ENCODE measurements around the gene PPL. TPM values are rescaled to one million over a fixed set of nuclear protein-coding genes. Genes with fewer than 3 reads are reported as not detected.

Gene PPL
- total RNA-seq, 1 donor from 2014 or later, result not detected

DNA sequence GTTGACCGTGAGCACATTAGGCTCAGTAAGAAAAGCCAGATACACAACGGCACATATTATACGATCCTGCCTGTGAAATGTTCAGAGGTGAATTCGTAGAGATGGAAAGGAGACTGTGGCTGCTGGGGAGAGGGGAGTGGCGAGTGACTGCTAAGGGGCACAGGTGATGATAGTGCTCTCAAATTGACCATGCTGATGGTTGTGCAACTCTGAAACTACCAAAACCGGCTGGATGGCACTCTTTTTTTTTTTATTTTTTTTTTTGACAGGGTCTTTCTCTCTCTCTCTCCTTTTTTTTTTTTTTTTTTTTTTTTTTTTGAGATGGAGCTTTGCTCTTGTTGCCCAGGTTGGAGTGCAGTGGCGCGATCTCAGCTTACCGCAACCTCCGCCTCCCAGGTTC lies 13.0 kb upstream of the PPL start:
- Mint-ChIP-seq H3K36me3 (ENCODE audit: low read depth) (no peaks in the 10 kb centered on the region), H3K9me3 (no peaks in the 10 kb centered on the region)

DNA sequence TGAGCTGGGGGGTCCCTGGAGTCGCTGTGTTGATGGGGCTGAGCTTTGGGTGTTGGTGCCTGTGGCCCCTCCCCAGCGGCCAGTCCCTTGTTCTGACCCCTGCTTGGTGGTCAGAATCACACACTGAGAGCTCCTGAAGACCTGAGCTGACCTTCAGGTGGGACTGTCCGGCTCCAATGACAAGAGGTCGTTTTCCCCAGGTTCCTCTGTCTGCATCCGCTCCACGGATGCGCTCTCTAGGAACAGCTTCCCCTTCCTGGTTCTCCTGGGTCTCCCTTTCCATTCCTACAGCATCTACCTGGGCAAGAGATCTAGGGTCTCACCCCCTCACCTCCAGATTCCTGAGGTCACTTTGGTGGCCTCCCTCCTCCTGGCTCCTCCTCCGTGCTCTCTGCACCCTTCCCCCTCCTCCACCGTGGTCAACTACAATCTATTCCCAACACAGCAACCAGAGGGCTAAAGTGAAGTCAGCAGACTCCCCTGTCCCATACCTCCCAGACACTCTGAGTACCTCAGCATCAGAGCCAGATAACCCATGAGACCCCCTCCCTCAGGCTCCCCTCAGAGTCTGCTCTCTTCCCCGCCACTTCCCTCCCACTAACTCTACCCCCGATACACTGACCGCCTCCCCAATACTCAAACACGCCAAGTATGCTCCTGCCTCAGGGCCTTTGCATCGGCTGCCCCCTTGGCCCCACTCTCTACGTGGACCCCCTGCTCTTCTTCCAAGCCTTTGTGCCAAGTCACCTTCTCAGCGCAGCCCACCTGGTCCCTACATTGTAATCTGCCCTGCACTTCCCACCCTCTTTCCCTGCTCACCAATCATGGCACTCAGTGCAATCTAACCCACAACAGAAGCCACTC lies 12.2 kb upstream of the PPL start:
- intact Hi-C loops (cut with micrococcal nuclease), result no loop called here
- Mint-ChIP-seq H3K4me3 (ENCODE audit: low read depth) (no peak overlapping the region), H3K9me3 (no peaks in the 10 kb centered on the region), H3K4me1 (ENCODE audit: low read depth) (no peaks in the 10 kb centered on the region), H3K27me3 (ENCODE audit: low read depth) (no peaks in the 10 kb centered on the region), H3K27ac (no peak overlapping the region), H3K36me3 (ENCODE audit: low read depth) (no peaks in the 10 kb centered on the region)
- no peak for DNase-seq (ENCODE audit: low spot score)

More for the DNA sequence above, 13.0 kb upstream of the PPL start:
- intact Hi-C loops (cut with micrococcal nuclease), result loop anchor here (10.0 kb wide), 1 partner anchor 215 kb away; the partner anchor contains the start of genes ANKS3 and DNAAF8
- DNase-seq (ENCODE audit: low spot score), result no peak
- no peaks in the 10 kb centered on the region for H3K4me1 Mint-ChIP-seq (ENCODE audit: low read depth)
- H3K4me3 Mint-ChIP-seq (ENCODE audit: low read depth), result no peak overlapping the region
- H3K27ac Mint-ChIP-seq, result no peak overlapping the region
- no peaks in the 10 kb centered on the region for H3K27me3 Mint-ChIP-seq (ENCODE audit: low read depth)

DNA sequence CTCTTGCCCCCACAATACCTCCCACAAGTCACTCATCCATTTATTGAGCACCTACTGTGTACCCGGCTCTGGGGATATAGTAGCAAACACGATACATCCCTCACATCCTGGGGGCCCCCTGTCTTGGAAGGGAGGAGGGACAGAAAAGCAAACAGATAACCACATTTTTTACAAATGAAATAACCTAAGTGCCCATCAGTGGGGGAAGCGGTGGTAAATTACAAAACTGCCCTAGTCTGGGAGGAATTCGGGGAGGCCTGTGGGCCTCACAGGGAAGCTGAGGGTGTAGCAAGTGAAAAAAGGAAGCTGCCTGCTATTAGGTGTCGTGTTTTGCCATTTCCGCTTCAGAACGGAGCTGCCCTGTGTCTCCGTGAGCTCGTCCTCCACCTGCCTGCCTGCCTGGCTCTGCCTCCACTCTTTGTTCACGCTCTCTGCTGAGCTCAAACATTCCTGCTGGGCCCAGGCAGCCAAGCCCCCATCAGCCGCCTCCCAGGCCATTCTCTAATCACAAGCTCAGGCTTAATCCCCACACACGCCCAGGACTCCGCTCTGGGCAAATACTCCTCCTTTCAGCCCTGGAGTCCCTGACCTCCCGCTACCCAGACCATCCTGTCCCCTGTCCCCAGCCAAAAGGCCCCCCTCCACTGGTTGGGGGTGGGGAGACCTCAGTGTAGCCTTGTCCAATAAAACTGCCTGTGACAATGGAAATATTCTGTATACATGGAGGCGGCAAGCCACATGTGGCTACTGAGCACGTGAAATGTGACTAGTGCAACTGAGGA lies 11.0 kb upstream of the PPL start:
- no peaks in the 10 kb centered on the region for H3K27me3 Mint-ChIP-seq (ENCODE audit: low read depth)
- H3K4me3 Mint-ChIP-seq (ENCODE audit: low read depth), result no peak overlapping the region
- intact Hi-C loops (cut with micrococcal nuclease), result no loop called here
- H3K27ac Mint-ChIP-seq, result no peak overlapping the region
- H3K36me3 Mint-ChIP-seq (ENCODE audit: low read depth), result no peaks in the 10 kb centered on the region
- no peaks in the 10 kb centered on the region for H3K4me1 Mint-ChIP-seq (ENCODE audit: low read depth)
- DNase-seq (ENCODE audit: low spot score), result no peak
- no peaks in the 10 kb centered on the region for H3K9me3 Mint-ChIP-seq

GRCh38 chr16:4946917-4947316 lies 10.0 kb upstream of the PPL start:
- intact Hi-C loops (cut with micrococcal nuclease), result no loop called here
- H3K9me3 Mint-ChIP-seq, result no peaks in the 10 kb centered on the region
- DNase-seq (ENCODE audit: low spot score), result no peak
- H3K4me3 Mint-ChIP-seq (ENCODE audit: low read depth), result no peak overlapping the region
- no peaks in the 10 kb centered on the region for H3K36me3 Mint-ChIP-seq (ENCODE audit: low read depth)
- no peaks in the 10 kb centered on the region for H3K4me1 Mint-ChIP-seq (ENCODE audit: low read depth)
- H3K27ac Mint-ChIP-seq, result no peak overlapping the region
- H3K27me3 Mint-ChIP-seq (ENCODE audit: low read depth), result no peaks in the 10 kb centered on the region

DNA sequence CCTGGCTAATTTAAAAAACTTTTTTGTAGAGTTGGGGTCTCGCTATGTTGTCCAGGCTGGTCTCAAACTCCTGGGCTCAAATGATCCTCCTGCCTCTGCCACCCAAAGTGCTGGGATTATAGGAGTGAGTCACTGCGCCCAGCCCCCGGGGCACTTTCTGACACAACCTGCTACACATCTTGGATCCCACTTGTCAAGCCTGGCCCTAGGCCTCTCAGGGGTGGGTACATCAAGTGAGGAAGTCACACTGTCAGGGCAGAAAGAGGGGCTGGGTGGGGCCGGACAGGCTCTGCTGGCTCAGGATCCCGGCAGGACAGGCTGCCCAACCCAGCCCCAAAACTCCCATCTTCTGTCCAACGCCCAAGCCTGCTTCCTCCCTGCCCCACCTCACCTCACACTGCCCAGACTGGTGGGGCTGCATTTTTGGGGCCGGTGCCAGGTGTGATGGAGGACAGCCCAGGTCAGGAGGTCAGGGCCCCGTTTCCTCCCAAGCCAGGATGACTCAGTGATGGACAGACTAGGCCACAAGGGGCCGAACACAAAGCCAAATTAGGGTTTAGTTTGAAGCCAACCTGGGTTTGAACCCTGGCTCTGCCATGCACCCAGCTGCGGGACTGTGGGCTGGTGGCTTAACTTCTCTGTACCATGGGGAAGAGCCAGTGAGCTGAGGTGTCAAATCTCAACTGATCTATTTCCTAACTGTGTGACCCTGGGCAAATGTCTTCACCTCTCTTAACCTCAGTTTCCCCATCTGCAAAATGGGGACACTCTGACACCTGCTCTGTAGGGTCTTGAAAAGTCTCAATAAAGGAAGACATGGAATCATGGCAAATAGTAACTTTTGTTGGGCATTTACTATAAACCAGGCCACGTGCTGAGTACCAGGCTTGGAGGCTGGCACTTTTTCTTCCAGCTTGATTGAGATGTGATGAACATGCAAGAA lies 8.9 kb upstream of the PPL start:
- no peak for DNase-seq (ENCODE audit: low spot score)
- H3K4me3 Mint-ChIP-seq (ENCODE audit: low read depth), result no peak overlapping the region
- no peaks in the 10 kb centered on the region for H3K9me3 Mint-ChIP-seq
- intact Hi-C loops (cut with micrococcal nuclease), result no loop called here
- no peaks in the 10 kb centered on the region for H3K4me1 Mint-ChIP-seq (ENCODE audit: low read depth)
- no peaks in the 10 kb centered on the region for H3K36me3 Mint-ChIP-seq (ENCODE audit: low read depth)
- no peaks in the 10 kb centered on the region for H3K27me3 Mint-ChIP-seq (ENCODE audit: low read depth)
- no peak overlapping the region for H3K27ac Mint-ChIP-seq

DNA sequence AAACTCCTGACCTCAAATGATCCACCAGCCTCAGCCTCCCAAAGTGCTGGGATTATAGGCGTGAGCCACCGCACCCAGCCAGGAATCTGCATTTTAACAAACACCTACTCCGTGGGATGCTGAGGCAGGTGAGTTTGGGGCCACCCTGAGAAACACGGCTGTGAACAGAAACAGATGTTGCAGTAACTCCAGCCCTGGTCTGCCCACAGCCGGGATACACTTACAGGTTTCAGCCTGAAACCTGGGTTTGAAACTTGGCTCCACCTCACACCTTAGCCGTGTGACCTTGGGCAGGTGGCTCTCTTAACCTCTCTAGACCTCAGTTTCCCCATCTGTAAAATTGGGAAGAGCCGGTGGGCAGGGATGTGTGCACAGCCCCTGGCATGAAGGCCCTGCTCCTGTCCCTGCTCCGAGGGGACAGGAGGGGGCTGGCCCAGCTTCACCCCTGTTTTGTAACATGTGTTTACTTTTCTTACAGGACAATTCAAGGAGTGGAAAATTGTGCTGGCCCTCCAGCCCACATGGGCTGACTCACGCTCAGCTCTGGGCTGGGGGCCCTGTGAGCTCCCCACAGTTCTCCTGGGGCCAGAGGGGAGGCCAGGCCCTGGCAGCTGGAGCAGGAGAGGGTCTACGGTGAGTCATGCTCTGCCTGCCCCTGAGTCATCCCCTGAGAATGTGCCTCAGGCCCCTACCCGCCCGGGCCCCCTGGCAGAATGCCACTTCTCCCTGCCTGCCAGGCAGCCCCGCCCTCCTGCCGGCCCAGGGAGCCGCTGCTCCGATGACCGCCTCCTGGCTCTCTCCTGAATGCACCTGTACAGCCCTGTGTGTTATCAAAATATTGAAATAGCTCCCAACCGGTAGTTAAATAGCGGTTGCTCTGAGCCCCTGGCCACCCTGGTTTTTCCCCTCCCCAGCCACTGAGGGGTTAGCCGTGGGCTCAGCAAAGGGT lies 7.7 kb upstream of the PPL start:
- no peaks in the 10 kb centered on the region for H3K4me1 Mint-ChIP-seq (ENCODE audit: low read depth)
- H3K9me3 Mint-ChIP-seq, result no peaks in the 10 kb centered on the region
- no peak overlapping the region for H3K4me3 Mint-ChIP-seq (ENCODE audit: low read depth)
- no peaks in the 10 kb centered on the region for H3K36me3 Mint-ChIP-seq (ENCODE audit: low read depth)
- no peak overlapping the region for H3K27ac Mint-ChIP-seq
- DNase-seq (ENCODE audit: low spot score), result no peak
- no peaks in the 10 kb centered on the region for H3K27me3 Mint-ChIP-seq (ENCODE audit: low read depth)
- intact Hi-C loops (cut with micrococcal nuclease), result no loop called here

- Mint-ChIP-seq H3K9me3 (no peaks in the 10 kb centered on the region), H3K36me3 (ENCODE audit: low read depth) (no peaks in the 10 kb centered on the region), H3K27me3 (ENCODE audit: low read depth) (peaks cover 11% of the 10 kb centered on the region), H3K27ac (no peak overlapping the region), H3K4me3 (ENCODE audit: low read depth) (no peak overlapping the region), H3K4me1 (ENCODE audit: low read depth) (no peaks in the 10 kb centered on the region)
- intact Hi-C loops (cut with micrococcal nuclease), result no loop called here
- no peak for DNase-seq (ENCODE audit: low spot score)
Measured at GRCh38 chr16:4942481-4942880, 5.5 kb upstream of the PPL start.

DNA sequence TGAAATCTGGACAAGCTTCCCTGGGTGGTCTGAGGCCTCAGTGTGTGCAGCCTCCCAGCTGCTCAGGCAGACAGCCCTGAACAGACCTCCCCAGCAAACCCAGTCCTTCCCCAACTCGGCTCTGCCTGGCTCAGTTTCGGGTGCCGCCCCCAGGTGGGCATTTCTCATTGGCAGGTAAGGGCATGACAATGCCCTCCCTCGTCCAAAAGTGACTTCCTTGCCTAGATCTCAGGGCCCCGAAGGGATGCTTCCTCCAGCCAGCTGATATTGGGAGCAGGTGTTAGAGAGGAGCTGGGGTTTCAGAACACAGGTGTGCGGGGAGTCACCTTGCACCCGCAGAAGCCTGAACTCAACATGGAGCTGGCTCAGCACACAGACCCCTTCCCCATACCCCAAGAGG lies 3.8 kb upstream of the PPL start:
- H3K4me3 Mint-ChIP-seq (ENCODE audit: low read depth), result no peak overlapping the region
- H3K4me1 Mint-ChIP-seq (ENCODE audit: low read depth), result no peaks in the 10 kb centered on the region
- no peak overlapping the region for H3K27ac Mint-ChIP-seq
- intact Hi-C loops (cut with micrococcal nuclease), result no loop called here
- H3K9me3 Mint-ChIP-seq, result no peaks in the 10 kb centered on the region
- H3K36me3 Mint-ChIP-seq (ENCODE audit: low read depth), result no peaks in the 10 kb centered on the region
- H3K27me3 Mint-ChIP-seq (ENCODE audit: low read depth), result peaks cover 19% of the 10 kb centered on the region
- DNase-seq (ENCODE audit: low spot score), result no peak

DNA sequence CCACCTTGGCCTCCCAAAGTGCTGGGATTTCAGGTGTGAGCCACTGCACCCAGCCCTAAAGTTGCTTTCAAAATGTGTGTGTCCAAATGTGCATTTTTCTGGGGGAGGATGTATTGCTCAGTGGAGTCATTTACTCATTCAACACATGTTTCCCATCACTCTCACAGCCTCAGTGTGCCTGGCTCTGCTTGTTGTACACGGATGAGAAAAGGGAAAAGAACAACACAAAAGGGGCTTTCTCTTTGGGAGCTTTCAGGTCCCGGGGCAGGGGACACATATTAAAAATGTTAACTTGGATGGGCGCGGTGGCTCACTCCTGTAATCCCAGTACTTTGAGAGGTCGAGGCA lies 1.7 kb upstream of the PPL start:
- intact Hi-C loops (cut with micrococcal nuclease), result no loop called here
- no peak for DNase-seq (ENCODE audit: low spot score)
- Mint-ChIP-seq H3K9me3 (no peaks in the 10 kb centered on the region), H3K36me3 (ENCODE audit: low read depth) (no peaks in the 10 kb centered on the region), H3K4me3 (ENCODE audit: low read depth) (no peak overlapping the region), H3K27me3 (ENCODE audit: low read depth) (peaks cover 27% of the 10 kb centered on the region), H3K4me1 (ENCODE audit: low read depth) (no peaks in the 10 kb centered on the region), H3K27ac (no peak overlapping the region)

- intact Hi-C loops (cut with micrococcal nuclease), result no loop called here
- Mint-ChIP-seq H3K4me1 (ENCODE audit: low read depth) (no peaks in the 10 kb centered on the region), H3K36me3 (ENCODE audit: low read depth) (no peaks in the 10 kb centered on the region)
Measured at GRCh38 chr16:4937782-4938682, 1.1 kb upstream of the PPL start.

More at GRCh38 chr16:4937782-4938682, 1.1 kb upstream of the PPL start:
- peak overlapping the region; percentile 41 for H3K4me3 Mint-ChIP-seq (ENCODE audit: low read depth)
- no peak for DNase-seq (ENCODE audit: low spot score)
- H3K9me3 Mint-ChIP-seq, result no peaks in the 10 kb centered on the region
- H3K27me3 Mint-ChIP-seq (ENCODE audit: low read depth), result peaks cover 27% of the 10 kb centered on the region
- H3K27ac Mint-ChIP-seq, result no peak overlapping the region

All from activated T-helper 2 cell treated with anti-CD3 and anti-CD28 coated beads, Interferon-gamma antibody, Interleukin-2, Interleukin-4, amounts not matched to agents 10 μg/mL and 5 μg/mL and 100 μg/mL, durations not matched to agents 14 hours and 24 hours and 36 hours (primary cell).